PC-9 (cell line): ENCODE measurements around the gene FBRSL1. TPM values are rescaled to one million over a fixed set of nuclear protein-coding genes. Genes with fewer than 3 reads are reported as not detected.
"Not testable (repeated sequence)": the region's sequence is repeated elsewhere in the genome, so short reads cannot be mapped to it uniquely, and the experiment has no call there.

Source experiments
- BruUV-seq: library from RNA; stranded (reverse); fragments of 400-500 nt; replicated peaks from 2 replicates; lab custom pipeline; 2021; lab: Mats Ljungman, UMichigan
- CTCF ChIA-PET: fragments of 300-600 bp; sonication (Branson Sonifier 250); formaldehyde crosslinking; loops from one replicate; lab custom pipeline; 2022; ENCODE audit warnings: antibody characterized with exemption; lab: Charles Lee
- POLR2A ChIA-PET: fragments of 300-600 bp; sonication (Branson Sonifier 250); formaldehyde crosslinking; loops from one replicate; lab custom pipeline; 2022; ENCODE audit warnings: antibody characterized with exemption; ENCODE audit not compliant: unreplicated experiment; lab: Charles Lee
- DNase-seq, 2 experiments: peaks; one replicate each; pipeline versions ENCODE4 v3.0.0 to v3.0.0-alpha.2; 2015 to 2022; ENCODE audit warnings: mixed read lengths in 1 of 2
- H2AFZ ChIP-seq: fragments of 200-600 bp; sonication (generic); 2 replicates; pipeline ENCODE4 v1.8.1; 2017; ENCODE audit warnings: antibody characterized with exemption
- H3F3A ChIP-seq: fragments of 200-600 bp; sonication (generic); 2 replicates; pipeline ENCODE4 v1.8.1; 2017; ENCODE audit warnings: antibody characterized with exemption, mild to moderate bottlenecking, low read depth; ENCODE audit not compliant: insufficient read depth
- H3K27ac ChIP-seq: fragments of 200-600 bp; sonication (generic); 2 replicates; pipeline ENCODE4 v1.6.1; 2016; ENCODE audit warnings: mixed run types
- H3K27me3 ChIP-seq: fragments of 200-600 bp; sonication (generic); 2 replicates; pipeline ENCODE4 v1.6.1; 2016; ENCODE audit warnings: low read depth, mixed run types; ENCODE audit not compliant: insufficient read depth
- H3K36me3 ChIP-seq: fragments of 200-600 bp; sonication (generic); 2 replicates; pipeline ENCODE4 v1.6.1; 2016; ENCODE audit warnings: low read depth, mixed run types
- H3K4me1 ChIP-seq: fragments of 200-600 bp; sonication (generic); replicated peaks from 2 replicates; pipeline ENCODE4 v1.6.1; 2016; ENCODE audit warnings: mixed run types; ENCODE audit not compliant: insufficient read depth
- H3K4me2 ChIP-seq: fragments of 200-600 bp; sonication (generic); 2 replicates; pipeline ENCODE4 v1.6.1; 2017; ENCODE audit warnings: mixed run types
- H3K4me3 ChIP-seq: fragments of 200-600 bp; sonication (generic); 2 replicates; pipeline ENCODE4 v1.6.1; 2016; ENCODE audit warnings: mixed run types
- H3K79me2 ChIP-seq: fragments of 200-600 bp; sonication (generic); 2 replicates; pipeline ENCODE4 v1.6.1; 2017; ENCODE audit warnings: low read depth, mixed run types
- H3K9me2 ChIP-seq: fragments of 200-600 bp; sonication (generic); 2 replicates; pipeline ENCODE4 v1.8.1; 2017; ENCODE audit warnings: mild to moderate bottlenecking; ENCODE audit not compliant: insufficient read depth
- H3K9me3 ChIP-seq: fragments of 200-600 bp; sonication (generic); 2 replicates; pipeline ENCODE4 v1.8.1; 2016; ENCODE audit warnings: low read depth; ENCODE audit not compliant: insufficient read depth
- H4K20me1 ChIP-seq: fragments of 200-600 bp; sonication (generic); 2 replicates; pipeline ENCODE4 v1.8.1; 2017; ENCODE audit not compliant: insufficient read depth
- EZH2 ChIP-seq: fragments of 200-600 bp; sonication (generic); IDR thresholded peaks from 2 replicates; pipeline ENCODE4 v1.8.0; 2017; ENCODE audit warnings: antibody characterized with exemption, low read depth
- intact Hi-C: fragments of 100-400 bp; cut with micrococcal nuclease; formaldehyde crosslinking; loops from one replicate; pipeline ENCODE4 v1.10.0; 2022; ENCODE audit not compliant: unreplicated experiment
- total RNA-seq: library from RNA; stranded (reverse); gene quantifications from 2 replicates; pipeline ENCODE4 v1.2.3, GENCODE V29; 2021
- TF ChIP-seq, protein P1 (sequence below): fragments of 200-600 bp; sonication (generic); conservative IDR thresholded peaks from 2 replicates; pipeline ENCODE4 v1.6.1; 2017; ENCODE audit warnings: mixed run types, antibody characterized with exemption, mild to moderate bottlenecking, moderate library complexity

The FBRSL1 gene
- total RNA-seq, 1 experiment from 2014 or later, result 59.5 TPM

DNA sequence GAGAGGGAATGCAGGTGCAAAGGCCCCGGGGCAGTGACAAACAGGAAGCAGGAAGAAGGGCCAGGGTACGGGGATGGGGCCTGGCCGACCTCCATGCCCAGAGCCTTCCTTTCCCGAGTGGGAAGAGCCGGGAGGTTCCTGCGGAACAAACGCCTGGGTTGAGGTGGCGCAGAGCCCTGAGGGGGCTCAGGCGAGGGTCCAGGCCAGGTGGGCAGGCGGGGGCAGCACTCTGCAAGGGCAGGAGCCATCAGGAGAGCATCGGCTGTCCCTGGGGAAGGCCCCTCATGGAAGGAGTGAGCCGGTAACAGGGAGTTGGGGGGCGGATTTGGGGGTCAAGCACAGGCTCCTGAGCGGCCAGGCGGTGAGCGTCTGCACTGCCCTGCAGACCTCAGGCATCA is 18.1 kb upstream of the FBRSL1 start:
- BruUV-seq, result no TSS peak
- peaks cover 39% of the 10 kb centered on the region for H3K27me3 ChIP-seq
- intact Hi-C loops, result no loop called here
- H3K4me2 ChIP-seq, result no peak overlapping the region
- no peaks in the 10 kb centered on the region for H4K20me1 ChIP-seq
- peaks cover 5% of the 10 kb centered on the region; the same call in 1 of the 2 replicates for H3F3A ChIP-seq
- no peak overlapping the region for H3K4me3 ChIP-seq
- CTCF ChIA-PET, result no interaction called here
- H2AFZ ChIP-seq, result no peak overlapping the region
- POLR2A ChIA-PET, result no interaction called here
- H3K79me2 ChIP-seq, result no peaks in the 10 kb centered on the region
- TF ChIP-seq EZH2, result no peak
- TF ChIP-seq, protein P1, sequence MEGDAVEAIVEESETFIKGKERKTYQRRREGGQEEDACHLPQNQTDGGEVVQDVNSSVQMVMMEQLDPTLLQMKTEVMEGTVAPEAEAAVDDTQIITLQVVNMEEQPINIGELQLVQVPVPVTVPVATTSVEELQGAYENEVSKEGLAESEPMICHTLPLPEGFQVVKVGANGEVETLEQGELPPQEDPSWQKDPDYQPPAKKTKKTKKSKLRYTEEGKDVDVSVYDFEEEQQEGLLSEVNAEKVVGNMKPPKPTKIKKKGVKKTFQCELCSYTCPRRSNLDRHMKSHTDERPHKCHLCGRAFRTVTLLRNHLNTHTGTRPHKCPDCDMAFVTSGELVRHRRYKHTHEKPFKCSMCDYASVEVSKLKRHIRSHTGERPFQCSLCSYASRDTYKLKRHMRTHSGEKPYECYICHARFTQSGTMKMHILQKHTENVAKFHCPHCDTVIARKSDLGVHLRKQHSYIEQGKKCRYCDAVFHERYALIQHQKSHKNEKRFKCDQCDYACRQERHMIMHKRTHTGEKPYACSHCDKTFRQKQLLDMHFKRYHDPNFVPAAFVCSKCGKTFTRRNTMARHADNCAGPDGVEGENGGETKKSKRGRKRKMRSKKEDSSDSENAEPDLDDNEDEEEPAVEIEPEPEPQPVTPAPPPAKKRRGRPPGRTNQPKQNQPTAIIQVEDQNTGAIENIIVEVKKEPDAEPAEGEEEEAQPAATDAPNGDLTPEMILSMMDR, result no peak
- no peak overlapping the region for H3K27ac ChIP-seq
- no peak for DNase-seq
- H3K9me2 ChIP-seq, result no peaks in the 10 kb centered on the region
- no peaks in the 10 kb centered on the region for H3K36me3 ChIP-seq
- H3K4me1 ChIP-seq, result no peaks in the 10 kb centered on the region
- no peaks in the 10 kb centered on the region for H3K9me3 ChIP-seq

DNA sequence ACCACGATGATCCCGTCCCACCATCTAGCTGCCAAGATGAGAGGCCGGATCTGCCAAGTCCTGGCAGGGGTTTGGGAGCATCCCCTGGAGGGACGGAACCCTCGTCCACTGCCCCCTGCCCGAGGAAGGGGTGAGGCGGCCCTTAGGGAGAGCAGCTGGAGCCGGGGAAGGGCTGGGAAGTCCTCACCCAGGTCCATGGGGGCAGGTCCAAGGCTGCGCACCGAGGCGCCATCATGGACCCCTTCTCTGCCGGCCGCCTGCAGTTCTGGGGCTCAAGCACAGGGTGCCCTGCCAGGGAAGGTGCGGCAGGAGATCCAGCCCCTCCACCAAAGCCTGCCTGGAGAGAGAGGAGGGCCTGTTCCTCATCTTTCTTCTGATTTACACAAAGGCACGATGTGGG is 17.6 kb upstream of the FBRSL1 start:
- no peaks in the 10 kb centered on the region for H3K79me2 ChIP-seq
- peaks cover 5% of the 10 kb centered on the region; the same call in 1 of the 2 replicates for H3F3A ChIP-seq
- H3K4me1 ChIP-seq, result no peaks in the 10 kb centered on the region
- H3K27me3 ChIP-seq, result peaks cover 39% of the 10 kb centered on the region
- H3K9me3 ChIP-seq, result no peaks in the 10 kb centered on the region
- intact Hi-C loops, result no loop called here
- BruUV-seq, result no TSS peak
- H3K4me3 ChIP-seq, result no peak overlapping the region
- DNase-seq, result no peak
- H3K4me2 ChIP-seq, result no peak overlapping the region
- H3K9me2 ChIP-seq, result no peaks in the 10 kb centered on the region
- H2AFZ ChIP-seq, result no peak overlapping the region
- H4K20me1 ChIP-seq, result no peaks in the 10 kb centered on the region
- no peak overlapping the region for H3K27ac ChIP-seq
- POLR2A ChIA-PET, result no interaction called here
- TF ChIP-seq, protein P1, result no peak
- no peak for TF ChIP-seq EZH2
- CTCF ChIA-PET, result no interaction called here
- no peaks in the 10 kb centered on the region for H3K36me3 ChIP-seq

- Histone ChIP-seq H3K4me3 (no peak overlapping the region), H3F3A (peaks cover 5% of the 10 kb centered on the region; the same call in 1 of the 2 replicates), H3K4me2 (no peak overlapping the region), H4K20me1 (no peaks in the 10 kb centered on the region), H3K9me3 (no peaks in the 10 kb centered on the region), H3K27ac (no peak overlapping the region), H2AFZ (no peak overlapping the region), H3K9me2 (no peaks in the 10 kb centered on the region), H3K79me2 (no peaks in the 10 kb centered on the region), H3K27me3 (peaks cover 45% of the 10 kb centered on the region), H3K4me1 (no peaks in the 10 kb centered on the region), H3K36me3 (no peaks in the 10 kb centered on the region)
- ChIA-PET POLR2A (no interaction called here), CTCF (no interaction called here)
- BruUV-seq, result no TSS peak
- no peak for TF ChIP-seq EZH2
- TF ChIP-seq, protein P1, result no peak
- no peak for DNase-seq
- intact Hi-C loops, result no loop called here
Measured at GRCh38 chr12:132474237-132474741, 15.7 kb upstream of the FBRSL1 start.

- H3K9me3 ChIP-seq, BruUV-seq, H3K4me1 ChIP-seq, H3K9me2 ChIP-seq, H2AFZ ChIP-seq, POLR2A ChIA-PET, H3K36me3 ChIP-seq, CTCF ChIA-PET, H3K27ac ChIP-seq, DNase-seq, H3K4me2 ChIP-seq, H4K20me1 ChIP-seq, intact Hi-C loops, H3K79me2 ChIP-seq, H3K4me3 ChIP-seq, H3F3A ChIP-seq: not testable (repeated sequence)
- peaks cover 49% of the 10 kb centered on the region for H3K27me3 ChIP-seq
Measured at GRCh38 chr12:132474799-132475303, 15.1 kb upstream of the FBRSL1 start.
